Astrocyte of the cerebellum (primary cell): Measurements from ENCODE around the gene PDE4D.

ENCODE experiments used
- DNase-seq: peaks from one replicate; pipeline ENCODE4 v3.0.0-alpha.2; 2011; ENCODE audit warnings: low read depth
- H3K4me3 ChIP-seq: 2 replicates; pipeline ENCODE4 v1.5.1; 2011; ENCODE audit warnings: mild to moderate bottlenecking, low read depth, low read length, moderate library complexity
- CTCF ChIP-seq: IDR thresholded peaks from 2 replicates; pipeline ENCODE4 v1.5.1; 2012; ENCODE audit warnings: low read length, low read depth, moderate library complexity, mild to moderate bottlenecking; ENCODE audit errors: missing control alignments
- in situ Hi-C: cut with HindIII; loops from 2 replicates; pipeline ENCODE4 v1.10.0; 2017; ENCODE audit warnings: low sequenced_read_pairs

PDE4D gene

GRCh38 chr5:59616413-59616812, 277.1 kb downstream of the PDE4D start:
- in situ Hi-C loops = no loop called here
- DNase-seq = no peak
- no peak overlapping the region for H3K4me3 ChIP-seq
- no peak for TF ChIP-seq CTCF

- no peak overlapping the region for H3K4me3 ChIP-seq
- no peak for DNase-seq
- in situ Hi-C loops = no loop called here
- TF ChIP-seq CTCF = no peak
These were observed 278.3 kb downstream of the PDE4D start for GRCh38 chr5:59615272-59615671.

- in situ Hi-C loops = no loop called here
- TF ChIP-seq CTCF = no peak
- no peak for DNase-seq
- no peak overlapping the region for H3K4me3 ChIP-seq
These were observed 283.8 kb downstream of the PDE4D start for GRCh38 chr5:59609501-59610265.

- no peak for DNase-seq
- in situ Hi-C loops = no loop called here
- no peak for TF ChIP-seq CTCF
- H3K4me3 ChIP-seq = no peak overlapping the region
These were observed 284.8 kb downstream of the PDE4D start for GRCh38 chr5:59608745-59609144.

- no peak for TF ChIP-seq CTCF
- DNase-seq = no peak
- H3K4me3 ChIP-seq = no peak overlapping the region
- in situ Hi-C loops = no loop called here
These were observed 286.3 kb downstream of the PDE4D start for GRCh38 chr5:59607138-59607765.

- DNase-seq = no peak
- in situ Hi-C loops = no loop called here
- H3K4me3 ChIP-seq = no peak overlapping the region
- TF ChIP-seq CTCF = no peak
These were observed 287.6 kb downstream of the PDE4D start for GRCh38 chr5:59605915-59606314.
